C4-2B (cell line): ENCODE data around the gene UNC119.

Experiments used
- CTCF ChIP-seq: fragments of 450-650 bp; conservative IDR thresholded peaks from 2 replicates; pipeline ENCODE4 v1.5.1; 2017; ENCODE audit warnings: mild to moderate bottlenecking
- ZFX ChIP-seq: fragments of 450-650 bp; IDR thresholded peaks from 2 replicates; pipeline ENCODE4 v1.6.1; 2017

- TF ChIP-seq CTCF: no peak
- peak; percentile 63; the same call in 1 of the 2 replicates for TF ChIP-seq ZFX
Measured at GRCh38 chr17:28598799-28599310, 46.4 kb upstream of the UNC119 start, which contains the start of gene SPAG5.
